Upper lobe of right lung (tissue), 1 donor: ENCODE measurements around the gene CCL7. TPM values are rescaled to one million over a fixed set of nuclear protein-coding genes. Genes with fewer than 3 reads are reported as not detected.

Experiments
- ATAC-seq: fragments of 200-7000 bp; cut with Tn5 transposase; one replicate; pipeline ENCODE4 v1.9.1; 2020; ENCODE audit warnings: mild to moderate bottlenecking, moderate library complexity
- DNase-seq: peaks from one replicate; pipeline ENCODE4 v3.0.0-alpha.2; 2020
- H3K27ac ChIP-seq: fragments of 200-600 bp; one replicate; pipeline ENCODE4 v1.8.0; 2022
- H3K27me3 ChIP-seq: fragments of 200-600 bp; one replicate; pipeline ENCODE4 v1.8.0; 2022; ENCODE audit warnings: mild to moderate bottlenecking
- H3K36me3 ChIP-seq: fragments of 200-600 bp; one replicate; pipeline ENCODE4 v1.8.0; 2022
- H3K4me1 ChIP-seq: fragments of 200-600 bp; one replicate; pipeline ENCODE4 v1.8.0; 2022
- H3K4me3 ChIP-seq: fragments of 200-600 bp; one replicate; pipeline ENCODE4 v1.8.0; 2022; ENCODE audit warnings: mild to moderate bottlenecking
- H3K9me3 ChIP-seq: fragments of 200-600 bp; one replicate; pipeline ENCODE4 v1.8.0; 2022
- CTCF ChIP-seq: fragments of 200-600 bp; IDR thresholded peaks from one replicate; pipeline ENCODE4 v1.8.0; 2022; ENCODE audit warnings: antibody characterized with exemption
- intact Hi-C: fragments of 100-400 bp; cut with DNase I; formaldehyde crosslinking; loops from one replicate; pipeline ENCODE4 v1.11.0; 2022
- total RNA-seq: library from RNA; stranded (reverse); fragmentation: NEBNext Ultra II Directional; extraction: Animal tissue kit (Norgen Biotek cat#: 25700); gene quantifications from one replicate; pipeline ENCODE4 v1.2.1, GENCODE V29; 2021
- donor health status: DM: no; HTN: yes; CAD: no; lungs with severe emphysema.

CCL7 gene
- total RNA-seq, 1 donor from 2014 or later, result not detected

GRCh38 chr17:34255841-34256240, 14.2 kb upstream of the CCL7 start:
- peak overlapping the region; percentile 47 for H3K4me3 ChIP-seq
- TF ChIP-seq CTCF, result no peak
- H3K4me1 ChIP-seq, result peaks cover 48% of the 10 kb centered on the region
- no peaks in the 10 kb centered on the region for H3K36me3 ChIP-seq
- no peaks in the 10 kb centered on the region for H3K27me3 ChIP-seq
- no peak for ATAC-seq
- peak overlapping the region; percentile 71 for H3K27ac ChIP-seq
- DNase-seq, result no peak
- intact Hi-C loops, result no loop called here
- no peaks in the 10 kb centered on the region for H3K9me3 ChIP-seq

GRCh38 chr17:34257299-34257985, 12.6 kb upstream of the CCL7 start:
- ATAC-seq, result no peak

GRCh38 chr17:34257986-34258326, 12.1 kb upstream of the CCL7 start:
- ATAC-seq (no peak), DNase-seq (no peak)
- H3K27ac ChIP-seq, result no peak overlapping the region
- H3K27me3 ChIP-seq, result no peaks in the 10 kb centered on the region
- H3K9me3 ChIP-seq, result no peaks in the 10 kb centered on the region
- TF ChIP-seq CTCF, result no peak
- no peak overlapping the region for H3K4me3 ChIP-seq
- intact Hi-C loops, result no loop called here
- H3K4me1 ChIP-seq, result peaks cover 30% of the 10 kb centered on the region
- H3K36me3 ChIP-seq, result no peaks in the 10 kb centered on the region

More at GRCh38 chr17:34257299-34257985, 12.6 kb upstream of the CCL7 start:
- no peaks in the 10 kb centered on the region for H3K27me3 ChIP-seq
- intact Hi-C loops, result no loop called here
- no peak for DNase-seq
- TF ChIP-seq CTCF, result no peak
- H3K4me1 ChIP-seq, result peaks cover 35% of the 10 kb centered on the region
- H3K36me3 ChIP-seq, result no peaks in the 10 kb centered on the region
- no peaks in the 10 kb centered on the region for H3K9me3 ChIP-seq
- H3K27ac ChIP-seq, result no peak overlapping the region
- no peak overlapping the region for H3K4me3 ChIP-seq

- Histone ChIP-seq H3K4me1 (peaks cover 18% of the 10 kb centered on the region), H3K4me3 (no peak overlapping the region), H3K9me3 (no peaks in the 10 kb centered on the region), H3K36me3 (no peaks in the 10 kb centered on the region), H3K27me3 (no peaks in the 10 kb centered on the region), H3K27ac (no peak overlapping the region)
- no peak for TF ChIP-seq CTCF
- DNase-seq, result no peak
- no peak for ATAC-seq
- intact Hi-C loops, result no loop called here
These were observed 10.9 kb upstream of the CCL7 start for GRCh38 chr17:34259146-34259545.

- no peaks in the 10 kb centered on the region for H3K9me3 ChIP-seq
- TF ChIP-seq CTCF, result no peak
- peaks cover under 1% of the 10 kb centered on the region for H3K4me1 ChIP-seq
- intact Hi-C loops, result no loop called here
- ATAC-seq (no peak), DNase-seq (no peak)
- H3K27me3 ChIP-seq, result no peaks in the 10 kb centered on the region
- no peaks in the 10 kb centered on the region for H3K36me3 ChIP-seq
- H3K4me3 ChIP-seq, result no peak overlapping the region
- no peak overlapping the region for H3K27ac ChIP-seq
These were observed 9.2 kb upstream of the CCL7 start for GRCh38 chr17:34260861-34261260.
